Measurements from ENCODE around the gene TEAD1.

Gene TEAD1

GRCh38 chr11:12701811-12702592 is 27.8 kb downstream of the TEAD1 start:
- intact Hi-C loops (cut with DNase I) = no loop called here
- no peak for DNase-seq

GRCh38 chr11:12702999-12703453 is 28.8 kb downstream of the TEAD1 start:
- no peak for DNase-seq
- intact Hi-C loops (cut with DNase I) = no loop called here

GRCh38 chr11:12704049-12704448 is 29.8 kb downstream of the TEAD1 start:
- intact Hi-C loops (cut with DNase I) = no loop called here

GRCh38 chr11:12705874-12706273 is 31.7 kb downstream of the TEAD1 start:
- DNase-seq = no peak
- intact Hi-C loops (cut with DNase I) = no loop called here

More at GRCh38 chr11:12704049-12704448, 29.8 kb downstream of the TEAD1 start:
- no peak for DNase-seq

- no peak for DNase-seq
Measured at GRCh38 chr11:12706545-12707499, 32.6 kb downstream of the TEAD1 start.

GRCh38 chr11:12707500-12707880 is 33.3 kb downstream of the TEAD1 start:
- DNase-seq = no peak
- intact Hi-C loops (cut with DNase I) = no loop called here

More at GRCh38 chr11:12706545-12707499, 32.6 kb downstream of the TEAD1 start:
- intact Hi-C loops (cut with DNase I) = no loop called here

GRCh38 chr11:12711496-12711895 is 37.3 kb downstream of the TEAD1 start:
- no peak for DNase-seq

GRCh38 chr11:12712132-12712531 is 37.9 kb downstream of the TEAD1 start:
- DNase-seq = no peak
- intact Hi-C loops (cut with DNase I) = no loop called here

More at GRCh38 chr11:12711496-12711895, 37.3 kb downstream of the TEAD1 start:
- intact Hi-C loops (cut with DNase I) = no loop called here

GRCh38 chr11:12715131-12715530 is 40.9 kb downstream of the TEAD1 start:
- no peak for DNase-seq
- intact Hi-C loops (cut with DNase I) = no loop called here

- intact Hi-C loops (cut with DNase I) = no loop called here
- DNase-seq = no peak
Measured at GRCh38 chr11:12715941-12716340, 41.7 kb downstream of the TEAD1 start.

- DNase-seq = no peak
- intact Hi-C loops (cut with DNase I) = no loop called here
Measured at GRCh38 chr11:12716816-12717215, 42.6 kb downstream of the TEAD1 start.

- intact Hi-C loops (cut with DNase I) = no loop called here
- no peak for DNase-seq
Measured at GRCh38 chr11:12717851-12718291, 43.6 kb downstream of the TEAD1 start.

GRCh38 chr11:12719221-12719620 is 45.0 kb downstream of the TEAD1 start:
- DNase-seq = no peak
- intact Hi-C loops (cut with DNase I) = no loop called here

- DNase-seq = no peak
- intact Hi-C loops (cut with DNase I) = no loop called here
Measured at GRCh38 chr11:12721816-12722604, 47.8 kb downstream of the TEAD1 start.

- DNase-seq = no peak
Measured at GRCh38 chr11:12723421-12724300, 49.4 kb downstream of the TEAD1 start.

GRCh38 chr11:12724301-12725054 is 50.3 kb downstream of the TEAD1 start:
- intact Hi-C loops (cut with DNase I) = no loop called here
- no peak for DNase-seq

More at GRCh38 chr11:12723421-12724300, 49.4 kb downstream of the TEAD1 start:
- intact Hi-C loops (cut with DNase I) = no loop called here

GRCh38 chr11:12725055-12725862 is 51.0 kb downstream of the TEAD1 start:
- intact Hi-C loops (cut with DNase I) = no loop called here

More at GRCh38 chr11:12725055-12725862, 51.0 kb downstream of the TEAD1 start:
- DNase-seq = no peak

Measured in posterior cingulate gyrus (tissue), 11 donors.